ENCODE results near the gene TTC23. TPM values are rescaled to one million over a fixed set of nuclear protein-coding genes. Genes with fewer than 3 reads are reported as not detected.

The TTC23 gene
- total RNA-seq, 1 donor from 2014 or later = 10.0 TPM

DNA sequence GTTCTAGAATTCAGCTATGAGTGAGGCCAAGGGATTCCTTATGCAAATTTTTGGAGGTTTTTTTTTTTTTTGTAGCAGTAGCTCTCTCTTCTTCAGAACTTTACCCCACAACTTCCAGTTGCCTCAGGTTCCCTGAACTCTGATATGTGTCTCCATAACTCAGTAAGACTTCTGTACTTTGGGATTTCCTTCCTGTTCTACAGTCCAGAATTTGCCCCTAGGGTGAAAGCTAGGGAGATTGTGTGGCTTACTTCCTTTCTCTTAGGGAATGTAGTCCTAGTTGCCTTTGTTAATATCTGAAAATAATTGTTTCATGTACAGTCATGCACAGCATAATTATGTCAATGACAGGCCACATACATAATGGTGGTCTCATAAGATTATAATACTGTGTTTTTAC is 32.7 kb upstream of the TTC23 start:
- H3K27me3 ChIP-seq (ENCODE audit: control insufficient read depth, insufficient read depth, low read length) = no peaks in the 10 kb centered on the region
- no peak overlapping the region for H3K4me3 ChIP-seq (ENCODE audit: low read depth, low read length)
- DNase-seq (ENCODE audit: low read depth) = peak; percentile 47
- FAIRE-seq = no peak
- no peaks in the 10 kb centered on the region for H3K36me3 ChIP-seq (ENCODE audit: control insufficient read depth, insufficient read depth, low read length)
- TF ChIP-seq CTCF (IDR thresholded peaks at IDR 0.05; ENCODE audit: insufficient read depth, low read length, severe bottlenecking) = no peak

DNA sequence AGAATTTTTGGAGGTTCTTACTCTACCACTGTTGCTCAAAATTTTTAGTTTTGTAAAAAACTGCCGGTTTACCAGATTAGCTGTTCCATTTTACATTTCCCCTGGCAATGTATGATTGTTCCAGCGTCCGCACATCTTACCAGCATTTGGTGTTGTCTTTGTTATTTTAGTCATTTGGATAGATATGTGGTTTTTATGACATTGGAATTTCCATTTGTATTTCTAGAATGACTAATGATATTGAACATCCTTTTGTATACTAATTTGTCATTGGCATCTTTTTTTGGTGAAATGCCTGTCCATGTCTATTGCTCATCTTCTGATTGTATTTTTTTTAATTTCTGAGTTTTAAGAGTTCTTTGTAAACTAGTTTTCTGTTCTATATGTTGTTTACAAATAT is 30.4 kb upstream of the TTC23 start:
- FAIRE-seq (no peak), DNase-seq (ENCODE audit: low read depth) (no peak)
- no peaks in the 10 kb centered on the region for H3K36me3 ChIP-seq (ENCODE audit: control insufficient read depth, insufficient read depth, low read length)
- H3K27me3 ChIP-seq (ENCODE audit: control insufficient read depth, insufficient read depth, low read length) = no peaks in the 10 kb centered on the region
- TF ChIP-seq CTCF (IDR thresholded peaks at IDR 0.05; ENCODE audit: insufficient read depth, low read length, severe bottlenecking) = no peak
- no peak overlapping the region for H3K4me3 ChIP-seq (ENCODE audit: low read depth, low read length)

- Histone ChIP-seq H3K4me3 (ENCODE audit: low read depth, low read length) (no peak overlapping the region), H3K27me3 (ENCODE audit: control insufficient read depth, insufficient read depth, low read length) (no peaks in the 10 kb centered on the region), H3K36me3 (ENCODE audit: control insufficient read depth, insufficient read depth, low read length) (no peaks in the 10 kb centered on the region)
- FAIRE-seq (no peak), DNase-seq (ENCODE audit: low read depth) (no peak)
- TF ChIP-seq CTCF (IDR thresholded peaks at IDR 0.05; ENCODE audit: insufficient read depth, low read length, severe bottlenecking) = no peak
Measured at GRCh38 chr15:99279290-99279689, 29.9 kb upstream of the TTC23 start.

DNA sequence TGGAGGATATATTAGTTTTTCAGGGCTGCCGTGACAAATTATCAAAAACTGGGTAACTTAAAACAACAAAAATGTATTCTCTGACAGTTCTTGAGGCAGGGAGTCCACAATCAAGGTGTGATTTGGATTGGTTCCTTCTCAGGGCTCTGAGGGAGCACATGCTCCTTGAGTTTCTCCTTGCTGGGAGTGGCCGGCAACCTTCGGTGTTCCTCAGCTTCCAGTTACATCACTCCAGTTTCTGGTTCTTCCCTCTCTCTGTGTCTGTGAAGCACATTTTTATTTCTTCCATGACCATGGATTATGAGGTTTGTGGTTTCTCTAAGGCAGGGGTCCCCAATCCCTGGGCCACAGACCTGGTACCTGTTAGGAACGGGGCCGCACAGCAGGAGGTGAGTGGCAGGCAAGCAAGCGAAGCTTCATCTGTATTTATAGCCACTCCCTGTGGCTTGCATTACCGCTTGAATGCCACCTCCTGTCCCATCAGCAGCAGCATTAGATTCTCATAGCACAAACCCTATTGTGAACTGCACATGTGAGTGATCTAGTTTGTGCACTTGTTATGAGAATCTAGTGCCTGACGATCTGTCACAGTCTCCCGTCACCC is 26.2 kb upstream of the TTC23 start:
- Histone ChIP-seq H3K27me3 (ENCODE audit: control insufficient read depth, insufficient read depth, low read length) (no peaks in the 10 kb centered on the region), H3K36me3 (ENCODE audit: control insufficient read depth, insufficient read depth, low read length) (no peaks in the 10 kb centered on the region), H3K4me3 (ENCODE audit: low read depth, low read length) (no peak overlapping the region)
- no peak for TF ChIP-seq CTCF (IDR thresholded peaks at IDR 0.05; ENCODE audit: insufficient read depth, low read length, severe bottlenecking)
- FAIRE-seq (no peak), DNase-seq (ENCODE audit: low read depth) (no peak)

GRCh38 chr15:99275061-99275460 is 25.7 kb upstream of the TTC23 start:
- no peak for TF ChIP-seq CTCF (IDR thresholded peaks at IDR 0.05; ENCODE audit: insufficient read depth, low read length, severe bottlenecking)
- FAIRE-seq = no peak
- DNase-seq (ENCODE audit: low read depth) = no peak
- Histone ChIP-seq H3K36me3 (ENCODE audit: control insufficient read depth, insufficient read depth, low read length) (no peaks in the 10 kb centered on the region), H3K4me3 (ENCODE audit: low read depth, low read length) (no peak overlapping the region), H3K27me3 (ENCODE audit: control insufficient read depth, insufficient read depth, low read length) (no peaks in the 10 kb centered on the region)

DNA sequence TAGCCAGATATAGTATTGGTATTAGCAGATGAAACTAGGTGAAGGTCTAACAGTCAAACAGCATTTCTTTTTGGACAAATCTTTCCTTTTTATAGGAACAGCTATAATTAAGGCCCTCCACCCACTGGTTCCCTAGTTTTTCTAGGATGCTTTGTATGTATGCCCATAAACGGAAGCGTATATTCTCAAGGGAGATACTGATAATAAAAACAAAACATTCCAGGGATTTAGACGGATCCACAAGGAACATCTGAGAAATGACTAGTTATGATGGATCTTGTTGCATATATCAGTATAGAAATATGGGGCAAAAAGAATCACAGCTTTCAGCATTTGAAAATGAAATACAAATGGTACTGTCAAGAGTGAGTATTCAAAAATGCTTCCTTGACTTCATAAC is 24.4 kb upstream of the TTC23 start:
- no peak for FAIRE-seq
- H3K27me3 ChIP-seq (ENCODE audit: control insufficient read depth, insufficient read depth, low read length) = no peaks in the 10 kb centered on the region

More for the DNA sequence above, 24.4 kb upstream of the TTC23 start:
- H3K4me3 ChIP-seq (ENCODE audit: low read depth, low read length) = no peak overlapping the region
- DNase-seq (ENCODE audit: low read depth) = no peak
- no peaks in the 10 kb centered on the region for H3K36me3 ChIP-seq (ENCODE audit: control insufficient read depth, insufficient read depth, low read length)
- TF ChIP-seq CTCF (IDR thresholded peaks at IDR 0.05; ENCODE audit: insufficient read depth, low read length, severe bottlenecking) = no peak
